Endothelial cell of umbilical vein (primary cell): ENCODE measurements around the gene SLC12A2. TPM values are rescaled to one million over a fixed set of nuclear protein-coding genes. Genes with fewer than 3 reads are reported as not detected.

ENCODE experiments used
- BruUV-seq: library from RNA; stranded (reverse); fragments of 400-500 nt; replicated peaks from 2 replicates; lab custom pipeline; 2021; lab: Mats Ljungman, UMichigan
- CTCF ChIA-PET: fragments of 300-600, 350-600 bp; sonication (Branson Sonifier 250); formaldehyde crosslinking; loops from one replicate; lab custom pipeline; 2021; ENCODE audit warnings: antibody characterized with exemption, inconsistent platforms; lab: Charles Lee
- POLR2A ChIA-PET: fragments of 300-600, 350-600 bp; sonication (Branson Sonifier 250); formaldehyde crosslinking; loops from one replicate; lab custom pipeline; 2021; ENCODE audit warnings: antibody characterized with exemption, inconsistent platforms; lab: Charles Lee
- DNase-seq: peaks from one replicate; pipeline ENCODE4 v3.0.0-alpha.2; 2011; ENCODE audit warnings: low read depth, low spot score
- FAIRE-seq: peaks from 2 replicates; lab custom pipeline; 2011; peaks lifted over from hg19 to GRCh38; lab: Jason Lieb, UNC
- H2AFZ ChIP-seq: 2 replicates; pipeline ENCODE4 v1.6.0; 2012; ENCODE audit warnings: low read depth, low read length, control low read depth, inconsistent platforms
- H3K27ac ChIP-seq: 2 replicates; pipeline ENCODE4 v1.5.1; 2011; ENCODE audit warnings: low read depth, mild to moderate bottlenecking, control low read depth, low read length, moderate library complexity; ENCODE audit not compliant: insufficient read depth
- H3K27me3 ChIP-seq, 2 experiments: 2 replicates each; pipeline versions ENCODE4 v1.6.0 to v1.6.1; 2011; ENCODE audit warnings: low read length in 2 of 2, mixed read lengths in 1 of 2; ENCODE audit not compliant: control insufficient read depth in 2 of 2, insufficient read depth in 2 of 2
- H3K36me3 ChIP-seq, 2 experiments: 2 replicates in 1 of 2; 3 replicates in 1 of 2; pipeline ENCODE4 v1.5.1; 2011; ENCODE audit warnings: low read length in 2 of 2, mild to moderate bottlenecking in 1 of 2, moderate library complexity in 1 of 2; ENCODE audit not compliant: control insufficient read depth in 2 of 2, insufficient read depth in 2 of 2; ENCODE audit errors: extremely low read depth in 1 of 2
- H3K4me1 ChIP-seq: 3 replicates; pipeline ENCODE4 v1.5.1; 2011; ENCODE audit warnings: mild to moderate bottlenecking, low read length; ENCODE audit not compliant: control insufficient read depth, insufficient read depth; ENCODE audit errors: extremely low read depth
- H3K4me2 ChIP-seq: 2 replicates; pipeline ENCODE4 v1.6.1; 2011; ENCODE audit warnings: low read length, control low read depth, mixed read lengths; ENCODE audit not compliant: insufficient read depth
- H3K4me3 ChIP-seq, 3 experiments: fragments of 200-600 bp in 1 of 3; sonication (generic), shearing (Covaris generic) in 1 of 3; replicated peaks in 1 of 3; 2 replicates each; pipeline ENCODE4 v1.5.1; 2011 to 2016; ENCODE audit warnings: control low read depth in 3 of 3, low read length in 3 of 3, mild to moderate bottlenecking in 2 of 3, inconsistent platforms in 1 of 3, low read depth in 1 of 3, moderate library complexity in 1 of 3; ENCODE audit not compliant: insufficient read depth in 1 of 3
- H3K79me2 ChIP-seq: 2 replicates; pipeline ENCODE4 v1.6.0; 2012; ENCODE audit warnings: low read length, inconsistent platforms; ENCODE audit not compliant: control insufficient read depth, insufficient read depth
- H3K9ac ChIP-seq: replicated peaks from 2 replicates; pipeline ENCODE3; 2011; ENCODE audit warnings: low read length, control low read depth; ENCODE audit not compliant: insufficient read depth; ENCODE audit errors: extremely low read depth
- H3K9me1 ChIP-seq: replicated peaks from 3 replicates; pipeline ENCODE4 v1.6.0; 2011; ENCODE audit warnings: mild to moderate bottlenecking, low read length; ENCODE audit not compliant: control insufficient read depth, insufficient read depth; ENCODE audit errors: extremely low read depth
- H3K9me3 ChIP-seq: replicated peaks from 2 replicates; pipeline ENCODE4 v1.5.1; 2012; ENCODE audit warnings: low read length, inconsistent platforms; ENCODE audit not compliant: control insufficient read depth, insufficient read depth
- H4K20me1 ChIP-seq: replicated peaks from 2 replicates; pipeline ENCODE3; 2011; ENCODE audit warnings: mild to moderate bottlenecking, low read length; ENCODE audit not compliant: control insufficient read depth, insufficient read depth; ENCODE audit errors: extremely low read depth
- CTCF ChIP-seq, 2 donors: IDR thresholded peaks; 1 replicate in 1 of 2; 2 replicates in 1 of 2; pipeline ENCODE4 v1.5.1; 2011; ENCODE audit warnings: low read length in 2 of 2, mild to moderate bottlenecking in 2 of 2, moderate library complexity in 2 of 2, control low read depth in 1 of 2, inconsistent platforms in 1 of 2, low read depth in 1 of 2; ENCODE audit not compliant: insufficient read depth in 1 of 2; ENCODE audit errors: extremely low read depth in 1 of 2
- FOS ChIP-seq: IDR thresholded peaks from 2 replicates; pipeline ENCODE4 v1.6.1; 2011; ENCODE audit warnings: mild to moderate bottlenecking, low read length, moderate library complexity, borderline replicate concordance; ENCODE audit not compliant: insufficient read depth
- GATA2 ChIP-seq: IDR thresholded peaks from 2 replicates; pipeline ENCODE4 v1.7.0; 2011; ENCODE audit warnings: low read depth, mild to moderate bottlenecking, moderate library complexity, mixed read lengths, low read length; ENCODE audit not compliant: insufficient read length, insufficient read depth
- MAX ChIP-seq: IDR thresholded peaks from 2 replicates; pipeline ENCODE4 v1.6.1; 2011; ENCODE audit not compliant: insufficient read depth, insufficient read length
- MYC ChIP-seq: IDR thresholded peaks from one replicate; pipeline ENCODE4 v1.6.1; 2011; ENCODE audit warnings: mild to moderate bottlenecking, low read depth, low read length
- POLR2A ChIP-seq: IDR thresholded peaks from 2 replicates; pipeline ENCODE4 v1.6.1; 2012; ENCODE audit warnings: low read depth, mild to moderate bottlenecking, control low read depth, low read length
- POLR2AphosphoS5 ChIP-seq: IDR thresholded peaks from 2 replicates; pipeline ENCODE4 v1.6.1; 2012; ENCODE audit warnings: low read depth, mild to moderate bottlenecking, control low read depth, low read length, moderate library complexity; ENCODE audit not compliant: insufficient read depth
- dilution Hi-C: fragments of 300-500 bp; cut with MboI; formaldehyde crosslinking; loops from one replicate; pipeline ENCODE4 v1.15.0; 2019; ENCODE audit warnings: low sequenced_read_pairs; ENCODE audit not compliant: extremely low pct_ligation_motif_present
- intact Hi-C: fragments of 100-400 bp; cut with micrococcal nuclease; formaldehyde crosslinking; loops from one replicate; pipeline ENCODE4 v1.10.0; 2022
- polyA plus RNA-seq, 4 experiments: library from polyadenylated mRNA; depleted of rRNA in 3 of 4; stranded (reverse) in 3 of 4; unstranded in 1 of 4; fragments of >200 nt; gene quantifications; 2 replicates each; pipeline versions ENCODE4 v1.2.1 to v1.2.3, GENCODE V29; 2011 to 2012; ENCODE audit warnings: missing spikeins in 1 of 4
- total RNA-seq: library from RNA; stranded (reverse); gene quantifications from 2 replicates; pipeline ENCODE4 v1.2.3, GENCODE V29; 2021

The SLC12A2 gene
- total and polyA plus RNA-seq, 2 donors (not counting 3 experiments of a cell fraction or from before 2014, with no cell fraction given): 11.0 to 59.5 TPM

GRCh38 chr5:128172102-128172501, 88.5 kb downstream of the SLC12A2 start:
- no peaks in the 10 kb centered on the region for H3K27me3 ChIP-seq
- dilution Hi-C loops: no loop called here
- no TSS peak for BruUV-seq
- no peak overlapping the region for H3K27ac ChIP-seq
- DNase-seq: no peak
- H3K9ac ChIP-seq: no peak overlapping the region
- H3K36me3 ChIP-seq: no peaks in the 10 kb centered on the region
- TF ChIP-seq MYC (no peak), POLR2AphosphoS5 (no peak), POLR2A (no peak), MAX (no peak), FOS (no peak), GATA2 (no peak), CTCF (IDR thresholded peaks at IDR 0.05; ENCODE audit: extremely low read depth in 1 of 2, insufficient read depth in 1 of 2, low read depth in 1 of 2, low read length in 2 of 2) (no peak)
- no peaks in the 10 kb centered on the region for H3K9me3 ChIP-seq
- H3K9me1 ChIP-seq: no peaks in the 10 kb centered on the region
- H3K4me2 ChIP-seq: no peak overlapping the region
- intact Hi-C loops: no loop called here
- H3K79me2 ChIP-seq: no peaks in the 10 kb centered on the region
- no peak for FAIRE-seq
- no peaks in the 10 kb centered on the region for H3K4me1 ChIP-seq
- H4K20me1 ChIP-seq: no peaks in the 10 kb centered on the region
- H2AFZ ChIP-seq: no peak overlapping the region
- CTCF ChIA-PET: no interaction called here
- H3K4me3 ChIP-seq: no peak overlapping the region
- POLR2A ChIA-PET: no interaction called here
